PC-9 (cell line): ENCODE measurements around the gene SASH3.

Experiments
- EZH2 ChIP-seq: fragments of 200-600 bp; sonication (generic); IDR thresholded peaks from 2 replicates; pipeline ENCODE4 v1.8.0; 2017; ENCODE audit warnings: antibody characterized with exemption, low read depth
- TF ChIP-seq, protein P1 (sequence below): fragments of 200-600 bp; sonication (generic); conservative IDR thresholded peaks from 2 replicates; pipeline ENCODE4 v1.6.1; 2017; ENCODE audit warnings: mixed run types, antibody characterized with exemption, mild to moderate bottlenecking, moderate library complexity

DNA sequence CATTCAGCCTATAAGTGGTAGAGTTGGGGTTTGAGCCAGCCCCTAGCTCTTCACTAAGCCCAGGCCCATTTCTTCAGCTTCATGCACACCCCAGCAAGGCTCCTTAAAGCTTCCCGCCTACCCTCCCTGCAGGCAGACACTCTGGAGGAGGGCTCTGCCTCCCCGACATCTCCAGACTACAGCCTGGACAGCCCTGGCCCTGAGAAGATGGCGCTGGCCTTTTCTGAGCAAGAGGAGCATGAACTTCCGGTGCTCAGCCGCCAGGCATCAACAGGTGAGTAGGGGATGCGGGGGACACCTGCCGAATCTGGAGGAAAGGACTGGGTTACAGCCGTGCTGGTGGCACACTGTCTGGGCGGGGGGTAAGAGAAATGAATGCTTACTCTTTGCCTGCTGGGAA lies 11.1 kb downstream of the SASH3 start:
- TF ChIP-seq, protein P1, sequence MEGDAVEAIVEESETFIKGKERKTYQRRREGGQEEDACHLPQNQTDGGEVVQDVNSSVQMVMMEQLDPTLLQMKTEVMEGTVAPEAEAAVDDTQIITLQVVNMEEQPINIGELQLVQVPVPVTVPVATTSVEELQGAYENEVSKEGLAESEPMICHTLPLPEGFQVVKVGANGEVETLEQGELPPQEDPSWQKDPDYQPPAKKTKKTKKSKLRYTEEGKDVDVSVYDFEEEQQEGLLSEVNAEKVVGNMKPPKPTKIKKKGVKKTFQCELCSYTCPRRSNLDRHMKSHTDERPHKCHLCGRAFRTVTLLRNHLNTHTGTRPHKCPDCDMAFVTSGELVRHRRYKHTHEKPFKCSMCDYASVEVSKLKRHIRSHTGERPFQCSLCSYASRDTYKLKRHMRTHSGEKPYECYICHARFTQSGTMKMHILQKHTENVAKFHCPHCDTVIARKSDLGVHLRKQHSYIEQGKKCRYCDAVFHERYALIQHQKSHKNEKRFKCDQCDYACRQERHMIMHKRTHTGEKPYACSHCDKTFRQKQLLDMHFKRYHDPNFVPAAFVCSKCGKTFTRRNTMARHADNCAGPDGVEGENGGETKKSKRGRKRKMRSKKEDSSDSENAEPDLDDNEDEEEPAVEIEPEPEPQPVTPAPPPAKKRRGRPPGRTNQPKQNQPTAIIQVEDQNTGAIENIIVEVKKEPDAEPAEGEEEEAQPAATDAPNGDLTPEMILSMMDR = no peak
- TF ChIP-seq EZH2 = no peak
